Neural cell (in vitro differentiated cells): Measurements from ENCODE around the gene PRLH. TPM values are rescaled to one million over a fixed set of nuclear protein-coding genes. Genes with fewer than 3 reads are reported as not detected.

Experiments
- H2AFZ ChIP-seq: fragments of 200-600, 300-800 bp; sonication (generic), shearing (Covaris generic); 2 replicates; pipeline ENCODE4 v1.6.0; 2014; ENCODE audit warnings: low read depth, mild to moderate bottlenecking, antibody characterized with exemption, low read length, moderate library complexity
- H3F3A ChIP-seq: fragments of 200-600 bp; shearing (Covaris generic); 2 replicates; pipeline ENCODE4 v1.6.1; 2016; ENCODE audit warnings: mild to moderate bottlenecking, moderate library complexity, mixed read lengths, antibody characterized with exemption, low read length; ENCODE audit not compliant: insufficient read depth, poor library complexity, severe bottlenecking
- H3K27ac ChIP-seq: fragments of 200-600, 300-800 bp; sonication (generic), shearing (Covaris generic); 2 replicates; pipeline ENCODE4 v1.5.1; 2014; ENCODE audit warnings: mild to moderate bottlenecking, low read length, moderate library complexity
- H3K27me3 ChIP-seq: fragments of 300-800, 200-600 bp; sonication (generic), shearing (Covaris generic); 2 replicates; pipeline ENCODE4 v1.6.0; 2014; ENCODE audit warnings: mild to moderate bottlenecking, low read depth, low read length, moderate library complexity; ENCODE audit not compliant: insufficient read depth
- H3K36me3 ChIP-seq: fragments of 300-800, 200-600 bp; sonication (generic), shearing (Covaris generic); 2 replicates; pipeline ENCODE4 v1.5.1; 2014; ENCODE audit warnings: mild to moderate bottlenecking, antibody characterized with exemption, low read length, moderate library complexity; ENCODE audit not compliant: insufficient read depth
- H3K4me2 ChIP-seq: fragments of 300-800, 200-600 bp; sonication (generic), shearing (Covaris generic); 2 replicates; pipeline ENCODE4 v1.6.0; 2014; ENCODE audit warnings: mild to moderate bottlenecking, low read length
- H3K4me3 ChIP-seq: fragments of 300-800, 200-600 bp; sonication (generic), shearing (Covaris generic); 2 replicates; pipeline ENCODE4 v1.5.1; 2014; ENCODE audit warnings: mild to moderate bottlenecking, low read length, moderate library complexity
- H3K79me2 ChIP-seq: fragments of 200-600 bp; shearing (Covaris generic); replicated peaks from 2 replicates; pipeline ENCODE4 v1.6.0; 2014; ENCODE audit warnings: mild to moderate bottlenecking, low read length, moderate library complexity; ENCODE audit not compliant: insufficient read depth
- H3K9ac ChIP-seq: fragments of 300-800, 200-600 bp; sonication (generic), shearing (Covaris generic); 2 replicates; pipeline ENCODE4 v1.6.1; 2016; ENCODE audit warnings: mild to moderate bottlenecking, low read length, mixed read lengths
- H3K9me2 ChIP-seq: fragments of 200-600 bp; shearing (Covaris generic); 2 replicates; pipeline ENCODE4 v1.6.1; 2016; ENCODE audit warnings: mild to moderate bottlenecking, low read length, mixed read lengths; ENCODE audit not compliant: insufficient read depth
- H3K9me3 ChIP-seq: fragments of 200-600, 300-800 bp; sonication (generic), shearing (Covaris generic); 2 replicates; pipeline ENCODE4 v1.6.1; 2016; ENCODE audit warnings: mild to moderate bottlenecking, mixed run types, low read length, moderate library complexity, mixed read lengths
- H4K20me1 ChIP-seq: fragments of 200-600 bp; shearing (Covaris generic); 2 replicates; pipeline ENCODE4 v1.6.1; 2016; ENCODE audit warnings: mild to moderate bottlenecking, mixed run types; ENCODE audit not compliant: insufficient read depth
- CTCF ChIP-seq: fragments of 450-650 bp; IDR thresholded peaks from 2 replicates; pipeline ENCODE4 v1.5.1; 2014; ENCODE audit warnings: antibody characterized with exemption, mild to moderate bottlenecking, moderate library complexity; ENCODE audit not compliant: poor library complexity, severe bottlenecking
- EP300 ChIP-seq: fragments of 450-650 bp; conservative IDR thresholded peaks from 2 replicates; pipeline ENCODE4 v1.6.1; 2014; ENCODE audit warnings: antibody characterized with exemption, mild to moderate bottlenecking, moderate library complexity; ENCODE audit not compliant: poor library complexity, severe bottlenecking
- EZH2 ChIP-seq: fragments of 200-600, 300-800 bp; shearing (Covaris generic), sonication (generic); IDR thresholded peaks from 2 replicates; pipeline ENCODE4 v1.6.1; 2014; ENCODE audit warnings: antibody characterized with exemption, low read length, borderline replicate concordance, mild to moderate bottlenecking; ENCODE audit not compliant: insufficient read depth, poor library complexity, severe bottlenecking
- MXI1 ChIP-seq: fragments of 450-650 bp; conservative IDR thresholded peaks from 2 replicates; pipeline ENCODE4 v1.6.1; 2014; ENCODE audit warnings: antibody characterized with exemption, mild to moderate bottlenecking; ENCODE audit not compliant: poor library complexity, severe bottlenecking
- POLR2AphosphoS5 ChIP-seq: IDR thresholded peaks from 2 replicates; pipeline ENCODE4 v1.6.1; 2012
- RAD21 ChIP-seq: fragments of 450-650 bp; conservative IDR thresholded peaks from 2 replicates; pipeline ENCODE4 v1.6.1; 2014; ENCODE audit warnings: antibody characterized with exemption, mild to moderate bottlenecking, moderate library complexity
- REST ChIP-seq: IDR thresholded peaks from 2 replicates; pipeline ENCODE4 v1.6.1; 2012; ENCODE audit warnings: borderline replicate concordance
- SMC3 ChIP-seq: fragments of 450-650 bp; conservative IDR thresholded peaks from 2 replicates; pipeline ENCODE4 v1.6.1; 2014; ENCODE audit warnings: antibody characterized with exemption, mild to moderate bottlenecking, moderate library complexity; ENCODE audit not compliant: poor library complexity
- TAF1 ChIP-seq: IDR thresholded peaks from 2 replicates; pipeline ENCODE4 v1.6.1; 2012; ENCODE audit warnings: low read depth
- polyA plus RNA-seq: library from polyadenylated mRNA; depleted of rRNA; stranded (reverse); fragments of >200 nt; gene quantifications from 2 replicates; pipeline ENCODE4 v1.2.3, GENCODE V29; 2014

The PRLH gene
- polyA plus RNA-seq, 1 donor from 2014 or later: not detected

DNA sequence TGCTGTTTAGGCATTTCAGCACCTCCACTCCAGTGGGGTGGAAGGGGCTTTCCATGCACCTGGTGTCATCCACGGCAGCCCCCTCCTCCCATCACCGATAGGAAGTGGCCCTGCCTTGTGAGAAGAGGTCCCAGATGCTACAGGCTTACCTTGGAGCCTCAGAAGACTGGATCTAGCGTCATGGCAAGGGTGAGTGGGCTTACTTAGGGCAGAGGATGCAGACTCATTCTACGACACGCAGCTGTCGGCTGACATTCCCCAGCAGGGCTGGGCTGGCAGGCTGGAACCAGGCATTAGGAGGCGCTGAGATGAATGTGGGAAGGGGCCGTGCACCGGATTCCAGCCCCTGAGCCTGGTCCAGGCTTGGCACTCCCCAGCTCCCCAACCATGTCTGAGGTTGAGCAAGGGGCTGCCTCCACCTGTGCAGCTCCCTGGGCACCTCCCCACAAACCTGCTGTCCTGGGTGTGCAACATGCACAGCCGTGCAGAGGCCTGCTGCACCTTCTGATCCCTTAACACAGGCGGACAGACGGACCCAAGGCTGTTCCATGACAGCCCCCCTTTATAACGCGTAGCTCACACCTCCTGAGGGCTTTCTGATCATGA lies 1.7 kb upstream of the PRLH start:
- Histone ChIP-seq H4K20me1 (no peaks in the 10 kb centered on the region), H3K9me2 (no peaks in the 10 kb centered on the region), H3K4me2 (no peak overlapping the region), H3F3A (no peaks in the 10 kb centered on the region), H3K27ac (no peak overlapping the region), H3K27me3 (no peaks in the 10 kb centered on the region), H3K9me3 (no peaks in the 10 kb centered on the region), H3K4me3 (no peak overlapping the region), H3K36me3 (no peaks in the 10 kb centered on the region), H2AFZ (no peak overlapping the region), H3K79me2 (no peaks in the 10 kb centered on the region), H3K9ac (no peak overlapping the region)
- TF ChIP-seq EP300 (no peak), MXI1 (no peak), SMC3 (no peak), POLR2AphosphoS5 (no peak), EZH2 (no peak), REST (no peak), CTCF (no peak), RAD21 (no peak), TAF1 (no peak)

DNA sequence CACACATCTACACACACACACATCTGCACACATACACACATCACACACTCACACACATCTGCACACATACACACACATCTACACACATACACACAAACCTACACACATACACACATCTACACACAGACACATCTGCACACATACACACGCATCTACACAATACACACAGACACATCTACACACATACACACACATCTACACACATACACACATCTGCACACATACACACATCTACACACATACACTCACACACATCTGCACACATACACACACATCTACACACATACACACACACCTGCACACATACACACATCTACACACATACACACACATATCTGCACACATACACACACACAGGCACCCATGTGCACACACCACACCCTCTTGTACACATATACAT lies 400 bp upstream of the PRLH start:
- Histone ChIP-seq H3K9me3 (no peaks in the 10 kb centered on the region), H3K9me2 (no peaks in the 10 kb centered on the region), H3K4me3 (no peak overlapping the region), H3K4me2 (no peak overlapping the region), H3K9ac (no peak overlapping the region), H3K79me2 (no peaks in the 10 kb centered on the region), H4K20me1 (no peaks in the 10 kb centered on the region), H2AFZ (no peak overlapping the region), H3K27me3 (no peaks in the 10 kb centered on the region), H3K27ac (no peak overlapping the region), H3F3A (no peaks in the 10 kb centered on the region), H3K36me3 (no peaks in the 10 kb centered on the region)
- TF ChIP-seq REST (no peak), SMC3 (no peak), EZH2 (no peak), POLR2AphosphoS5 (no peak), EP300 (no peak), RAD21 (no peak), CTCF (no peak)
